Astrocyte of the hippocampus (primary cell): ENCODE measurements around the gene CISD3.

Experiments
- DNase-seq: peaks from one replicate; pipeline ENCODE4 v3.0.0; 2011; ENCODE audit warnings: low read depth, low spot score

CISD3 gene

GRCh38 chr17:38773258-38773657 is 43.1 kb downstream of the CISD3 start:
- DNase-seq = no peak

- no peak for DNase-seq
These were observed 47.6 kb downstream of the CISD3 start for GRCh38 chr17:38777641-38778250.

GRCh38 chr17:38779965-38780752 is 50.0 kb downstream of the CISD3 start:
- DNase-seq = no peak

- DNase-seq = no peak
These were observed 53.1 kb downstream of the CISD3 start for GRCh38 chr17:38783227-38783626.
